Measurements from ENCODE around the gene RNPC3. TPM values are rescaled to one million over a fixed set of nuclear protein-coding genes. Genes with fewer than 3 reads are reported as not detected.

Gene RNPC3
- total and polyA plus RNA-seq, 2 of the 8 experiments (the other 6 are each of a cell fraction or from before 2014, with no cell fraction given), result 10.9 to 12.8 TPM

- TF ChIP-seq CEBPB (IDR thresholded peaks at IDR 0.05; ENCODE audit: low read depth, low read length) (no peak), SUZ12 (IDR thresholded peaks at IDR 0.05; ENCODE audit: low read length) (no peak), POLR2A (IDR thresholded peaks at IDR 0.05; ENCODE audit: control extremely low read depth in 1 of 2, low read depth in 2 of 2, low read length in 2 of 2) (peak; percentile 43 to 60)
Measured at GRCh38 chr1:103525607-103526507, at the start of gene RNPC3 (continued).

Data from H1 (cell line).